Fibroblast of villous mesenchyme (primary cell): ENCODE results near the gene ALKBH6. TPM values are rescaled to one million over a fixed set of nuclear protein-coding genes. Genes with fewer than 3 reads are reported as not detected.
"Not testable (repeated sequence)": the region's sequence is repeated elsewhere in the genome, so short reads cannot be mapped to it uniquely, and the experiment has no call there.

Experiments
- DNase-seq: peaks from one replicate; pipeline ENCODE4 v3.0.0-alpha.2; 2010; ENCODE audit warnings: low read depth
- H3K4me3 ChIP-seq: 2 replicates; pipeline ENCODE4 v1.5.1; 2011; ENCODE audit warnings: low read depth, mild to moderate bottlenecking, low read length
- CTCF ChIP-seq: IDR thresholded peaks from 2 replicates; pipeline ENCODE4 v1.5.1; 2012; ENCODE audit warnings: low read depth, mild to moderate bottlenecking, low read length; ENCODE audit not compliant: insufficient read depth
- total RNA-seq: library from RNA; depleted of rRNA; stranded (reverse); fragments of >200 nt; gene quantifications from 2 replicates; pipeline ENCODE4 v1.2.3, GENCODE V29; 2012

ALKBH6 gene
- total RNA-seq, 1 donor = 14.2 TPM

DNA sequence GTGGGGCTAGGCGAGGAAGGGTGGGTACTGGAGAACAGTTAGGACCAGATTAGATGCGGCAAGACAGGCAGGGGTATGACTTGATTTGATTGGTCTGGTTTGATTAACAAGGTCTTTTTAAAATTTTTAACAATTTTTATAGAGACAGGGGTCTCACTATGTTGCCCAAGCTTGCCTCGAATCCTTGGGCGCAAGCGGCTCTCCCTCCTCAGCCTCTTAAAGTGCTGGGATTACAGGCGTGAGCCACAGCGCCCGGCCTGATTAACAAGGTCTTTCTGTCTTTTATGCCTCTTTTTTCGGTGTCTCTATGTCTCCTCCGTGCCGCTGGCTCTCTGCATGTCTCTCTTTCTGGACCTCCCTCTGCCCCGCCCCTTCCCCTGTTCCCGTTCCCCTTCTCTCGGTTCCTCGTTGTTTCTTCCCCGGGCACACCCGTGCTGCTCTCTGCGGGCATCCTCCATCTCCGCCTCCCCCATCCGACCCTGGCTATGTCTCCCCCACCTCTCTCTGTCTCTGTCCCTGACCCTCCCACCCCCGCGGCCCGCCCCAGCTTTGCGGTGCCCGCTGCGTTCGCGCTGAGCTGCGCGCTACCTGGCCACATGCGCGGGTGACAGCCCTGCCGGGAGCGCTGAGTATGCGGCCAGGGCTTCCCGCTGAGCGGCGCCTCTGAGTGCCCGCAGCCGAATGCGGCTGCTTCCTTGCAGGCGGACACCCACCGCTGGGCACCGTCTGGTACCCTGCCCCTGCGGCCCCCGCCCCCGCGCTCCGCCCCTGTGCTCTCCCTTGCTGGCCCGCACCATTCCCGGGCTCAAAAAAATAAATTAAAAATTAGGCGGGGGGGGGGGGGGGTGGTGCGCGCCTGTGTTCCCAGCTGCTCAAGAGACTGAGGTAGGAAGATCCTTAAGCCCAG, 27.1 kb downstream of the ALKBH6 start:
- no peak for DNase-seq
- peak overlapping the region; percentile 36 for H3K4me3 ChIP-seq
- no peak for TF ChIP-seq CTCF

GRCh38 chr19:35986111-35986510, 27.9 kb downstream of the ALKBH6 start:
- TF ChIP-seq CTCF = no peak

GRCh38 chr19:35983177-35983576, 30.8 kb downstream of the ALKBH6 start:
- no peak for TF ChIP-seq CTCF
- no peak for DNase-seq
- no peak overlapping the region for H3K4me3 ChIP-seq

More at GRCh38 chr19:35986111-35986510, 27.9 kb downstream of the ALKBH6 start:
- H3K4me3 ChIP-seq = no peak overlapping the region
- DNase-seq = no peak

DNA sequence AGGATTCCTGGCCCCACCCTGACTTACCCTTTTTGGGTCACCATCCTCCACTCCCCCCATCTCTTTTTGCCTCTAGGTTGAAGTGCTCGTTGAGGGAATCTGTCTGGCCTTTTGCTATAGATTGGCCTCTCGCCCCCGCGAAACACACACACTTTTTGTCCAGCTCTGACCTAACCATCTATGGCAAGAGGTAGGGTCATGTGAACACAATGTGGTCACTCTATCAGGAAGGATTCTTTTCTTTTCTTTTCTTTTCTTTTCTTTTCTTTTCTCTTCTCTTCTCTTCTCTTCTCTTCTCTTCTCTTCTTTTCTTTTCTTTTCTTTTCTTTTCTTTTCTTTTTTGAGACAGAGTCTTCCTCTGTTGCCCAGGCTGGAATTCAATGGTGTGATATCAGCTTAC, 33.0 kb downstream of the ALKBH6 start:
- H3K4me3 ChIP-seq, DNase-seq: not testable (repeated sequence)

DNA sequence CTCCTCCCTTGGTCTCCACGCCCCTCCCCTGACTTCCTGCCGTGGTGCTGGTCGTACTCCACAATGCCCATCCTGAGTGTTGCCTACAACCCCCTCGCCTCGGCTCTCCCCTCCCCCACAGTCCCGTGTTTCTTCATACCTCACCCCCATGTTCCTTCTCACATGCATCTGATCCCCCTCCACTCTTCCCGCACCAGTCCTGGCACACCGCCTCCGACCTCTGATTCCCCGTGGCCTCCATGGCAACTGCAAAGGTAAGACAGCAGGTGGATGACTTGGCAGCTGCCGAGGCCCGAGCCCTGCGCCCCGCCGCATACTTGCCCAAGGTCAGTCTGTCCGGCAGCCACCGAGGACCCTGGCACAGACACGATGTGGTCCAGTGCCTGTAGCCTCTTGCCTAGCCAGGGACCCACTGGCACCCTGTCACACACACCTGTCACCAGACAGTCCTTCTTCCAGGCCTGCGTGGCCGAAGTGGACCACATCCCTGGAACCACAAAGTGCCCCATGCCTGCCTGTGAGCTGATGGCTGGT, 35.1 kb downstream of the ALKBH6 start:
- no peak overlapping the region for H3K4me3 ChIP-seq
- TF ChIP-seq CTCF = no peak
- DNase-seq = no peak

DNA sequence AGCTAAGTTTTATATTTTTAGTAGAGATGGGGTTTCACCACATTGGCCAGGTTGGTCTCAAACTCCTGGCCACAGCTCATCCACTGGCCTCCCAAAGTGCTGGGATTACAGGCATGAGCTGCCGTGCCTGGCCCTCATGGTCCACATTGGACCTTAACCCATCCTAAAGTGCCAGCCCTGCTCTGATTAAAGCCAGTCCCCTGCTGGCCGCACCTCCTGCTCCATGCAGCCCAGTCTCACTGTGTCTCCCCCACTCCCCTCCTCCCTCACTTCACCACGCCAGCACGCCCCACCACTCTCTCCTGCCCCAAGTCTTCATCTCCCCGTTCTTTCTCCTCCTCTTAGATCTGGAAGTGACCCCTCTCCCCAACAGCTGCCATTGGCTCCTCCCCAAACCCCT, 35.7 kb downstream of the ALKBH6 start:
- no peak for DNase-seq
- no peak for TF ChIP-seq CTCF
- H3K4me3 ChIP-seq = no peak overlapping the region

DNA sequence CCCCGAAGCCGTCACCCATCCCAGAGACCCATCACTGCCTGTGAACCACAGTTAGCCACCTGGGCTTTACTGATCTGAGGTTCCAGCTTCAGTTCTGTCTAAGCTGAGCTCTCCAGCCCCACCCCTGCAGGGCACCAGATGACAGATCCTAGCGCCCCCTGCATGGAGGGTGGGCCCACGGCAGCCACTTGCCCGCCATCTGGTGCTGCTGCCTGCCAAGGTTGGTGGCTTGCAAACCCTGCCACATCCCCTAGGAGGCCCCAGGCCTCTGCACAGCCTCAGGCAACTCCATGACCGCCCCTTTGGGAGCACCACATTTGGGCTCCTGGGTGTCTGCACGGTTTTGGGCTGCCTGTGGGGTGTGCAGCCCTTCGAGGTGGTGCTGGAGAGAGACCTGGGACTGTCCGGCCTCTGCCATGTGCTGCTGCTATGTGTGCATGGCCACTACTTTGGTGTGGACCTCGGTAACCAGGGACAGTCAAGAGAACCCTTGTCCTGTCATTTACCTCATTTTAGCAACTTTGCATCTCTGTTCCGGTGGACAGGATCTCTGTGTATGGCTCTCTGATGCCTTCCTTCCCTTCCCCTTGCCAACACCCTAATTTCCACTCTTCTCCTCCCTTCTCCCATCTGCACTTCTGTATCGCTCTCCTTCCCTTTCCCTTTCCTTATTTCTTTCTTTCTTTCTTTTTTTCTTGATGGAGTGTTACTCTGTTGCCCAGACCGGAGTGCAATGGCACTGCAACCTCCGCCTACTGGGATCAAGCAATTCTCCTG, 36.4 kb downstream of the ALKBH6 start:
- H3K4me3 ChIP-seq = no peak overlapping the region
- peak; percentile 26 for TF ChIP-seq CTCF
- no peak for DNase-seq
